Measurements from ENCODE around the gene PLEKHH1. TPM values are rescaled to one million over a fixed set of nuclear protein-coding genes. Genes with fewer than 3 reads are reported as not detected.

The PLEKHH1 gene
- total and polyA plus RNA-seq, 4 experiments from 2014 or later = 0.22 to 1.1 (median 0.41) TPM; not detected in 1

DNA sequence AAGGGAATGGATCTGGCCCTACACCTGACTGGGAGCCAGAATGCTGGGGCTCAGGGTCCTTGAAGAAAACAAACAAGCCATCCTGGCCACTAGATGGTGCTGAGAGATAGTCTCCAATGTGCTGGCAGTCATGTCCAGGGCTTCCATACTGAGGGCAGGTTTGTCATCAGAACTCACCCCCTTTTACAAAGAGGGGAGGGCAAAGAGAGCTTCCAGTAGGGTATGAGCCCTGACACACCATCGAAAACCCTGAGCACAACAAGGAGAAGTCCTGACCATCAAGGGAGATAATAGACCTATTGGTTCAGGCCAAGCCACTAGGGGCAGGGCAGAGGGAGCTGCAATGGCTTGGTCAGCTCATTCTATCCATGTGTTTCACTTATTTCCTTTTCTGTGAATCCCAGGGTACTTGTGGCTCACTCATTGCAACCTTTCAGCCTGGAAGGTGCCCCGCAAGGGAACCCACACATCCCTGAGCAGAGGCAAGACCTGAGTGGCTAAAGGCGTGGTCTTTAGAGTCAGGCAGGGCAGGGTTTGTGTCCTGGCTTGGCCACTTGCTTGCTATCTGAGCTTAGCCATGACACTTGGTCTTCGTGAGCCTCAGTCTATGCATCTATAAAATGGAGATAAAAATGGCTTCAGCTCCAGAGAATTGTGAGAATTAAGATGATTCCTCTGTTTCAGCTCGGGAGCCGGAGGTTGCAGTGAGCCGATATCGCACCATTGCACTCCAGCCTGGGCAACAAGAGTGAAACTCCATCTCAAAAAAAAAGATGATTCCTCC, 6.2 kb upstream of the PLEKHH1 start:
- peak; percentile 30 to 47 (median 31) for DNase-seq
- Mint-ChIP-seq H3K27me3 (peaks cover 13 to 44% of the 10 kb centered on the region in 2 donors), H3K9me3 (no peaks in the 10 kb centered on the region)

DNA sequence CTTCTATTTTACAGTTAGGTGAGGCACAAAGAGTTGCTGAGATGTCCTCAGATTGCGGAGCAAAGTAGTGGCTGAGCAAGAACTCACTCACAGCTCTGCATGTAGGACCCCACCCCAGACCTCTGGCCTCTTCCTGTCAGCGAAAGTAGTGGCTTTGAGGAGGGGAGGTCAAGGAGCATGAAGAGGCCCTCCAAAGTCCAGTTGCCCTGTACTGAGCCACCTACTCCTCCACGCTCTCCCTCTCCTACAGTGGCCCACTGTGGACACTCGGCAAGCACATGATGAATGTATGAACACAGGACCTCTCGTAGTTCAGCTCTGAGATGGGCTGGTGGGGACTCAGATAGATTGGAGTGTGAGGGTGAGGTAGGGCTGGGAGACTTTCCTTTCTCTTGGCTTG, 5.3 kb upstream of the PLEKHH1 start:
- no peak overlapping the region for H3K27ac Mint-ChIP-seq
- POLR2A ChIA-PET (ENCODE audit: partially characterized antibody) = no interaction called here
- intact Hi-C loops (cut with micrococcal nuclease) = no loop called here

More for the DNA sequence above, 6.2 kb upstream of the PLEKHH1 start:
- H3K27ac ChIP-seq (ENCODE audit: low read depth, low read length) = no peak overlapping the region
- ChIA-PET POLR2A (ENCODE audit: partially characterized antibody) (interaction anchor here (1.4 kb wide), 1 partner anchor 12 kb away, joined by 3 read pairs; no protein-coding TSS in a partner anchor), CTCF (ENCODE audit: partially characterized antibody) (interaction anchor here (0.7 to 5.5 kb wide), 31 partner anchors 10 to 311 kb away, joined by 3 to 59 read pairs (median 4); partner anchors contain the start of genes PIGH, RDH12 and TMEM229B)
- H3K9me3 ChIP-seq (ENCODE audit: control insufficient read depth in 1 of 2, low read length in 2 of 2) = no peaks in the 10 kb centered on the region
- H3K4me3 Mint-ChIP-seq = no peak overlapping the region
- H3K4me1 ChIP-seq (ENCODE audit: insufficient read depth, low read length) = no peaks in the 10 kb centered on the region
- no peak overlapping the region for H3K4me3 ChIP-seq (ENCODE audit: low read length in 2 of 2)
- H3K36me3 Mint-ChIP-seq = no peaks in the 10 kb centered on the region
- intact Hi-C loops (cut with micrococcal nuclease) = loop anchor here (1.0 kb wide), 3 partner anchors 44 to 177 kb away; no protein-coding TSS in a partner anchor
- H3K4me1 Mint-ChIP-seq = peaks cover 2 to 9% (median 5%) of the 10 kb centered on the region in 4 donors
- H3K36me3 ChIP-seq (ENCODE audit: insufficient read depth, low read length) = no peaks in the 10 kb centered on the region
- H3K27me3 ChIP-seq (ENCODE audit: insufficient read depth, low read length) = peaks cover 15% of the 10 kb centered on the region
- H3K27ac Mint-ChIP-seq = no peak overlapping the region

DNA sequence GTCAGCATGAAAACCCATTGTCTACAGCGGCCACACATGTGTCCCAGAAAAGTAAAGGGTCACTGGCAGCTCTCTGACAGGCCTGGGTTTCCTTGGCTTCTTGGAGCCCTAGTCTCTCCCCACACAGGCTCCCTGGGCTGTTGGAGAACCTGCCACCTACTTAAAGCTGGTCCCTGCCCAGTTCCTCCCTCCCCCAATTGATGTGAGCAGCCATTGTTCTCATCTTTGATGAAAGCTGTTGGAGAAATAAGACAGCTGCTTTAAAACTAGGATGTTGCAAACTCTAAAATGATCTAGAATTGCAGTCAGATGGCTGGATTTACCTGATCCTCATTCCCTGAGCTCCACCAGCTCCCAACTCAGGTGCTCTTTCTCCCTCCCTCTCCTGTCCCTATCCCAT, 4.8 kb upstream of the PLEKHH1 start:
- intact Hi-C loops (cut with micrococcal nuclease) = no loop called here
- Mint-ChIP-seq H3K27me3 (peaks cover 13 to 42% of the 10 kb centered on the region in 2 donors), H3K4me3 (no peak overlapping the region), H3K27ac (no peak overlapping the region), H3K36me3 (no peaks in the 10 kb centered on the region), H3K4me1 (peaks cover 4 to 12% (median 6%) of the 10 kb centered on the region in 4 donors), H3K9me3 (no peaks in the 10 kb centered on the region)
- ChIA-PET POLR2A (ENCODE audit: partially characterized antibody) (no interaction called here), CTCF (ENCODE audit: partially characterized antibody) (interaction anchor here (0.9 to 5.5 kb wide), 11 partner anchors 9 to 176 kb away, joined by 3 to 59 read pairs (median 6); partner anchors contain the start of genes RDH12 and TMEM229B)
- Histone ChIP-seq H3K9me3 (ENCODE audit: control insufficient read depth in 1 of 2, low read length in 2 of 2) (no peaks in the 10 kb centered on the region), H3K27ac (ENCODE audit: low read depth, low read length) (no peak overlapping the region), H3K4me3 (ENCODE audit: low read length in 2 of 2) (no peak overlapping the region), H3K4me1 (ENCODE audit: insufficient read depth, low read length) (peaks cover 5% of the 10 kb centered on the region), H3K36me3 (ENCODE audit: insufficient read depth, low read length) (no peaks in the 10 kb centered on the region), H3K27me3 (ENCODE audit: insufficient read depth, low read length) (peaks cover 15% of the 10 kb centered on the region)
- no peak for DNase-seq

More for the DNA sequence above, 5.3 kb upstream of the PLEKHH1 start:
- Histone ChIP-seq H3K4me1 (ENCODE audit: insufficient read depth, low read length) (peaks cover 4% of the 10 kb centered on the region), H3K36me3 (ENCODE audit: insufficient read depth, low read length) (no peaks in the 10 kb centered on the region), H3K27ac (ENCODE audit: low read depth, low read length) (no peak overlapping the region), H3K27me3 (ENCODE audit: insufficient read depth, low read length) (peaks cover 15% of the 10 kb centered on the region), H3K4me3 (ENCODE audit: low read length in 2 of 2) (no peak overlapping the region), H3K9me3 (ENCODE audit: control insufficient read depth in 1 of 2, low read length in 2 of 2) (no peaks in the 10 kb centered on the region)
- DNase-seq = no peak
- H3K27me3 Mint-ChIP-seq = peaks cover 13 to 43% of the 10 kb centered on the region in 2 donors
- H3K9me3 Mint-ChIP-seq = no peaks in the 10 kb centered on the region
- CTCF ChIA-PET (ENCODE audit: partially characterized antibody) = interaction anchor here (0.9 to 5.5 kb wide), 16 partner anchors 9 to 177 kb away, joined by 3 to 59 read pairs (median 8); partner anchors contain the start of genes PIGH, RDH12 and TMEM229B
- H3K4me3 Mint-ChIP-seq = no peak overlapping the region
- H3K4me1 Mint-ChIP-seq = peaks cover 4 to 12% (median 6%) of the 10 kb centered on the region in 4 donors
- no peaks in the 10 kb centered on the region for H3K36me3 Mint-ChIP-seq

DNA sequence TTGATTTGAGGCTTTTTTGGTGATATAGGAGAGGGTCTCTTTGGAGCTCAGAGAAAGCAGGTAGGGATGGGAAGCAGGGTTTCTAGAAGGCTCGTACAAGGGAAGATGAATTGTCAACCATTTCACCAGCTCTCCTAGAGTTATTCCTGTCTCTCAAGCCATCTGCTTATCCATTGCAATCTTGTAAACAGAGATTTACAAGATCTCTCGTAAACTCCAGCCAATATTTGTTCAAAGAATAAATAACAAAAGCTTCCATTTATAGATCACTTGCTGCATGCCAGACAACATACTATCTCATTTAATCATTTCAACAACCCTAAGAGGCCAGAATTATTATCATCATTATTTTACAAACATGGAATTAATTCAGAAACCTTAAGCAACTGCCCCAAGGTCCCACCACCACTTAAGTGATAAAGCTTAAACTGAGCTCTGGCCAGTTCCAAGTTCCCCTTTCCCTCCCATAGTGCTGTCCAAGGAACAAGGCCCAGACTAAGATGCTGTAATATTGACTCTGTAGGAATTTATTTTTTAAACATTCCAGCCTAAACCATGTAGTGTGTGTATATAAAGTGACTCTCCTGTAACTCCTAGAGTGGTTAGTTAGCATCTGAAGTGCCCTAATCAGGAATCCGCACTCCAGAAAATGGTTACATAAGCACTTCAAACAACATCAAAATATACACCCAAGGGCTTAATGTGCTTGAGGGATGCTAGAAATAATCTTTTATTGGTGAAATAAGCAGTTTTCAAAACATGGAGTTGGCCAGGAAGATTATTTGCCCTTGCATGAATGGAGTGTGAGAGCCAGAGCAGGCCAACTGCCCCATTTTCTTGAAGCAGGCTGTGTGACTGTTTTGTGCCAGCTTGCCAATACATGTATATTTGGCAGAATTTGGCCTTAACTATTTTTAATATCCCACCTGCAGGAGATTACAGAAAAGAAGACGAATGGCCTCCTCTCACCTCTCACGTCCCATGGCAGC, 2.8 kb upstream of the PLEKHH1 start:
- no peak for DNase-seq
- Histone ChIP-seq H3K27ac (ENCODE audit: low read depth, low read length) (no peak overlapping the region), H3K4me3 (ENCODE audit: low read length in 2 of 2) (no peak overlapping the region), H3K36me3 (ENCODE audit: insufficient read depth, low read length) (no peaks in the 10 kb centered on the region), H3K27me3 (ENCODE audit: insufficient read depth, low read length) (peaks cover 22% of the 10 kb centered on the region), H3K9me3 (ENCODE audit: control insufficient read depth in 1 of 2, low read length in 2 of 2) (no peaks in the 10 kb centered on the region), H3K4me1 (ENCODE audit: insufficient read depth, low read length) (peaks cover 10% of the 10 kb centered on the region)
- Mint-ChIP-seq H3K4me3 (no peak overlapping the region), H3K36me3 (no peaks in the 10 kb centered on the region), H3K27me3 (peaks cover 13 to 38% of the 10 kb centered on the region in 2 donors), H3K27ac (no peak overlapping the region), H3K4me1 (peaks cover 3 to 9% (median 6%) of the 10 kb centered on the region in 4 donors), H3K9me3 (no peaks in the 10 kb centered on the region)
- ChIA-PET POLR2A (ENCODE audit: partially characterized antibody) (no interaction called here), CTCF (ENCODE audit: partially characterized antibody) (interaction anchor here (1.2 to 2.9 kb wide), 4 partner anchors 11 to 41 kb away, joined by 3 to 12 read pairs (median 4); no protein-coding TSS in a partner anchor)
- intact Hi-C loops (cut with micrococcal nuclease) = loop anchor here (5.0 kb wide), 1 partner anchor 43 kb away; the partner anchor contains the start of gene TMEM229B

DNA sequence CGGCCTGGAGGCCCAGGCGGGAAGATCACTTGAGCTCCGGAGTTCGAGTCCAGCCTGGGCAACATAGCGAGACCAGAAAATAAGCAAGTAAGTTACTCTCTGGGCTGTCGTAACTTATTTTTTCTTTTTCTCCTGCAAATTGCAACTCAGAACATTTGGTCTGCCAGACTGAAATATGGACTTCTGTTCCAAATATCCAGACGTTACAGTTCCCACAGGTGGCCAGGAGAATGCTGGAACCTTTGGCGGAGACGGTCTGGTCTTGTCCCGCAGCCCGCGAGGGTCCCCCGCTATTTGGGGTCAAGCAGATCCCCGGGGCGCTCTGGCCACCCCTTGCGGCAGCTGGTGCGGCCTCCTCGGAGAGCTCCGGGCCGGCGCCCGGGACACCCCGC, 488 bp upstream of the PLEKHH1 start:
- POLR2A ChIA-PET (ENCODE audit: partially characterized antibody) = interaction anchor here (1.2 to 1.5 kb wide), 2 partner anchors 17 to 20 kb away, joined by 5 to 7 read pairs; no protein-coding TSS in a partner anchor
- Histone ChIP-seq H3K27ac (ENCODE audit: low read depth, low read length) (no peak overlapping the region), H3K4me1 (ENCODE audit: insufficient read depth, low read length) (peaks cover 10% of the 10 kb centered on the region), H3K27me3 (ENCODE audit: insufficient read depth, low read length) (peaks cover 11% of the 10 kb centered on the region), H3K9me3 (ENCODE audit: control insufficient read depth in 1 of 2, low read length in 2 of 2) (no peaks in the 10 kb centered on the region), H3K4me3 (ENCODE audit: low read length in 2 of 2) (peak overlapping the region in 1 of 2 donors; percentile 34), H3K36me3 (ENCODE audit: insufficient read depth, low read length) (no peaks in the 10 kb centered on the region)
- no peaks in the 10 kb centered on the region for H3K9me3 Mint-ChIP-seq
- CTCF ChIA-PET (ENCODE audit: partially characterized antibody) = interaction anchor here (2.9 kb wide), 1 partner anchor 38 kb away, joined by 12 read pairs; no protein-coding TSS in a partner anchor
- peak overlapping the region; percentile 48 to 73 (median 60) for H3K4me3 Mint-ChIP-seq
- H3K36me3 Mint-ChIP-seq = no peaks in the 10 kb centered on the region
- H3K4me1 Mint-ChIP-seq = peaks cover 1 to 6% (median 4%) of the 10 kb centered on the region in 4 donors
- H3K27me3 Mint-ChIP-seq = peaks cover 12 to 39% of the 10 kb centered on the region in 2 donors
- intact Hi-C loops (cut with micrococcal nuclease) = loop anchor here (5.0 kb wide), 1 partner anchor 45 kb away; the partner anchor contains the start of gene TMEM229B
- H3K27ac Mint-ChIP-seq = peak overlapping the region in 1 of 7 donors; percentile 22
- DNase-seq = no peak

DNA sequence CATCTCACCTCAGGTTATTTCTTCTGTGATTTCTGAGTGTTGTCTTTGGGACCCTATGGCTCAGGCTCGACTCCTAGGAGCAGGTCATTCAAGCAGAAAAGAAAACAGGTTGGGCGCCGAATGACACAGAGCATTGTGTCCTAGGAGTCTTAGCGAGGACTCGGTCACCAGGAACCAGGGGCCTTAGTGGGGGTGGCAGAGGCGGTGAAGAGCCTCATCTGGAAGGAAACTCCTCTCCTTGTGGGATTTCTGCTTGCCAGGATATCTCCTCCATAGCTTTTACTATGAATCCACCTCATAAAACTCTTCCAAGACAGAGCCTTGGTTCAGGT, 630 bp downstream of the PLEKHH1 start:
- CTCF ChIA-PET (ENCODE audit: partially characterized antibody) = interaction anchor here (1.2 to 6.8 kb wide), 3 partner anchors 8 to 107 kb away, joined by 3 to 35 read pairs (median 7); no protein-coding TSS in a partner anchor
- H3K27ac ChIP-seq (ENCODE audit: low read depth, low read length) = no peak overlapping the region
- DNase-seq = no peak
- H3K27ac Mint-ChIP-seq = peak overlapping the region in 2 of 7 donors; percentile 47 to 64
- peaks cover 11% of the 10 kb centered on the region for H3K27me3 ChIP-seq (ENCODE audit: insufficient read depth, low read length)
- intact Hi-C loops (cut with micrococcal nuclease) = loop anchor here (5.0 kb wide), 1 partner anchor 46 kb away; the partner anchor contains the start of gene TMEM229B
- H3K9me3 Mint-ChIP-seq = no peaks in the 10 kb centered on the region
- peaks cover 10% of the 10 kb centered on the region for H3K4me1 ChIP-seq (ENCODE audit: insufficient read depth, low read length)
- H3K9me3 ChIP-seq (ENCODE audit: control insufficient read depth in 1 of 2, low read length in 2 of 2) = no peaks in the 10 kb centered on the region
- peak overlapping the region; percentile 18 to 82 (median 74) for H3K4me3 Mint-ChIP-seq
- H3K27me3 Mint-ChIP-seq = peaks cover 14 to 34% of the 10 kb centered on the region in 2 donors
- H3K4me3 ChIP-seq (ENCODE audit: low read length in 2 of 2) = peak overlapping the region in 1 of 2 donors; percentile 34
- no peaks in the 10 kb centered on the region for H3K36me3 ChIP-seq (ENCODE audit: insufficient read depth, low read length)
- H3K36me3 Mint-ChIP-seq = no peaks in the 10 kb centered on the region
- POLR2A ChIA-PET (ENCODE audit: partially characterized antibody) = interaction anchor here (1.2 to 1.5 kb wide), 2 partner anchors 18 to 21 kb away, joined by 5 to 7 read pairs; no protein-coding TSS in a partner anchor
- peaks cover 1 to 6% (median 4%) of the 10 kb centered on the region in 4 donors for H3K4me1 Mint-ChIP-seq
